GM23248 (cell line): ENCODE measurements around the gene RIOK3. TPM values are rescaled to one million over a fixed set of nuclear protein-coding genes. Genes with fewer than 3 reads are reported as not detected.

Source experiments
- DNase-seq: peaks from one replicate; pipeline ENCODE4 v3.0.0-alpha.2; 2015
- H2AFZ ChIP-seq: fragments of 200-600 bp; sonication (generic); 2 replicates; pipeline ENCODE4 v1.6.1; 2016; ENCODE audit warnings: antibody characterized with exemption
- H3F3A ChIP-seq: fragments of 200-600 bp; sonication (generic); 2 replicates; pipeline ENCODE4 v1.6.1; 2016; ENCODE audit warnings: mild to moderate bottlenecking, antibody characterized with exemption, mixed run types; ENCODE audit not compliant: insufficient read depth
- H3K27ac ChIP-seq: fragments of 200-600 bp; sonication (generic); 2 replicates; pipeline ENCODE4 v1.5.1; 2016; ENCODE audit warnings: mild to moderate bottlenecking
- H3K27me3 ChIP-seq: fragments of 200-600 bp; sonication (generic); replicated peaks from 2 replicates; pipeline ENCODE4 v1.6.1; 2016; ENCODE audit warnings: mild to moderate bottlenecking; ENCODE audit not compliant: insufficient read depth
- H3K36me3 ChIP-seq: fragments of 200-600 bp; sonication (generic); 2 replicates; pipeline ENCODE4 v1.6.1; 2016; ENCODE audit warnings: low read depth, mild to moderate bottlenecking
- H3K4me1 ChIP-seq: fragments of 200-600 bp; sonication (generic); 2 replicates; pipeline ENCODE4 v1.6.1; 2016; ENCODE audit warnings: mild to moderate bottlenecking; ENCODE audit not compliant: insufficient read depth
- H3K4me2 ChIP-seq: fragments of 200-600 bp; sonication (generic); one replicate; pipeline ENCODE4 v1.6.1; 2016; ENCODE audit warnings: mild to moderate bottlenecking; ENCODE audit not compliant: unreplicated experiment
- H3K4me3 ChIP-seq: fragments of 200-600 bp; sonication (generic); 2 replicates; pipeline ENCODE4 v1.5.1; 2016; ENCODE audit warnings: mild to moderate bottlenecking
- H3K79me2 ChIP-seq: fragments of 200-600 bp; sonication (generic); 2 replicates; pipeline ENCODE4 v1.6.1; 2016; ENCODE audit warnings: mild to moderate bottlenecking; ENCODE audit not compliant: insufficient read depth
- H3K9ac ChIP-seq: fragments of 200-600 bp; sonication (generic); 2 replicates; pipeline ENCODE4 v1.6.1; 2016; ENCODE audit warnings: mild to moderate bottlenecking
- H3K9me2 ChIP-seq: fragments of 200-600 bp; sonication (generic); 2 replicates; pipeline ENCODE4 v1.6.1; 2016; ENCODE audit warnings: mixed run types, mild to moderate bottlenecking, moderate library complexity; ENCODE audit not compliant: insufficient read depth
- H3K9me3 ChIP-seq: fragments of 200-600 bp; sonication (generic); one replicate; pipeline ENCODE4 v1.6.1; 2017; ENCODE audit warnings: low read depth
- H4K20me1 ChIP-seq: fragments of 200-600 bp; sonication (generic); 2 replicates; pipeline ENCODE4 v1.6.0; 2016; ENCODE audit not compliant: insufficient read depth
- EZH2 ChIP-seq: fragments of 200-600 bp; sonication (generic); IDR thresholded peaks from 2 replicates; pipeline ENCODE4 v1.6.1; 2018; ENCODE audit warnings: antibody characterized with exemption, mild to moderate bottlenecking; ENCODE audit not compliant: insufficient read depth, poor library complexity, severe bottlenecking
- EZH2phosphoT487 ChIP-seq: fragments of 200-600 bp; sonication (generic); IDR thresholded peaks from 2 replicates; pipeline ENCODE4 v1.6.1; 2018; ENCODE audit warnings: antibody characterized with exemption, moderate library complexity, mild to moderate bottlenecking, low read depth; ENCODE audit not compliant: insufficient read depth
- WGBS, 2 experiments: methylation state at CpG; one replicate each; pipeline ENCODE4 v1.1.6; 2015 to 2017; ENCODE audit warnings: low lambda C conversion rate in 2 of 2, low coverage in 1 of 2; ENCODE audit errors: missing lambda C conversion rate in 2 of 2; 5-methylcytosine and 5-hydroxymethylcytosine counted together
- in situ Hi-C: fragments of 300-500 bp; cut with MboI; formaldehyde crosslinking; loops from 2 replicates; pipeline ENCODE4 v1.15.0; 2020
- polyA plus RNA-seq: library from polyadenylated mRNA; unstranded; fragments of >200 nt; fragmentation: Nextera tagmentation; extraction: Ambion mirVana; gene quantifications from 2 replicates; pipeline ENCODE4 v1.2.1, GENCODE V29; 2016
- total RNA-seq: library from RNA; depleted of rRNA; stranded (reverse); fragments of >200 nt; shearing (Covaris generic); gene quantifications from 2 replicates; pipeline ENCODE4 v1.2.3, GENCODE V29; 2014

RIOK3 gene
- total and polyA plus RNA-seq, 2 experiments from 2014 or later = 81.8 to 89.3 TPM

GRCh38 chr18:23440131-23440530, 13.0 kb upstream of the RIOK3 start:
- Histone ChIP-seq H3K4me3 (no peak overlapping the region), H3K4me1 (peaks cover 13% of the 10 kb centered on the region; the same call in 1 of the 2 replicates), H2AFZ (no peak overlapping the region), H3K79me2 (peaks cover 6% of the 10 kb centered on the region), H4K20me1 (no peaks in the 10 kb centered on the region), H3K9me2 (no peaks in the 10 kb centered on the region), H3F3A (no peaks in the 10 kb centered on the region), H3K27me3 (no peaks in the 10 kb centered on the region), H3K36me3 (no peaks in the 10 kb centered on the region), H3K4me2 (no peak overlapping the region), H3K9me3 (no peaks in the 10 kb centered on the region), H3K9ac (no peak overlapping the region), H3K27ac (no peak overlapping the region)
- WGBS, 2 experiments = 53 to 54% methylated on average over 4 of the region's 4 CpGs
- DNase-seq = no peak
- no peak for TF ChIP-seq EZH2phosphoT487
- no peak for TF ChIP-seq EZH2
- in situ Hi-C loops = no loop called here

DNA sequence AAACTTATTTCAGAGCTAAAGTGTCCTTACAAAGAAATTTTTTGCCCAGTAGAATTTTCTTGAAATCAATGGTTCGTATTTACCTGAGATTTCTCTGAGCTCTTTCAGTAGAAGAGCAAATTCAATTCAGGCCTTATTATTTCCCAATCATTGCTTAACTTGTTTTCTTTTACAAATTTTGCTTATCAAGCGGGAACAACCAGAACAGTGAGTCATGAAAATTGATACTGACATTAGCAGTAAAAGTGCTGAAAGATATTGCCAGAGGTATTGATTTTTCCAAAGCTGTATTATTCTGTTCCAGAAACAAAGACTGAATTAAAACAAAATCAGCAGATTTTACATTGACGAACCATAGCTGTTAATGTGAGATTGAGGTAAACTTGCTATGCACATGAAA, 10.1 kb upstream of the RIOK3 start:
- no peaks in the 10 kb centered on the region for H3K36me3 ChIP-seq
- no peak overlapping the region for H2AFZ ChIP-seq
- H3K4me3 ChIP-seq = no peak overlapping the region
- TF ChIP-seq EZH2 (no peak), EZH2phosphoT487 (no peak)
- in situ Hi-C loops = no loop called here
- no peak for DNase-seq
- 0 out of 2 replicates have a peak, but pooled peaks cover 5% of the 10 kb centered on the region for H3K4me1 ChIP-seq
- no peak overlapping the region for H3K4me2 ChIP-seq
- no peak overlapping the region for H3K27ac ChIP-seq
- 92% methylated on average over 3 of the region's 3 CpGs for WGBS, 2 experiments
- no peaks in the 10 kb centered on the region for H4K20me1 ChIP-seq
- H3F3A ChIP-seq = no peaks in the 10 kb centered on the region
- H3K9me3 ChIP-seq = no peaks in the 10 kb centered on the region
- no peaks in the 10 kb centered on the region for H3K27me3 ChIP-seq
- H3K9me2 ChIP-seq = no peaks in the 10 kb centered on the region
- H3K79me2 ChIP-seq = no peaks in the 10 kb centered on the region
- H3K9ac ChIP-seq = no peak overlapping the region

GRCh38 chr18:23448291-23448690, 4.8 kb upstream of the RIOK3 start:
- Histone ChIP-seq H3K36me3 (no peaks in the 10 kb centered on the region), H3K27me3 (no peaks in the 10 kb centered on the region), H3K27ac (no peak overlapping the region), H3K9ac (no peak overlapping the region), H2AFZ (no peak overlapping the region), H4K20me1 (no peaks in the 10 kb centered on the region), H3K9me3 (no peaks in the 10 kb centered on the region), H3K9me2 (no peaks in the 10 kb centered on the region), H3K79me2 (peaks cover 3% of the 10 kb centered on the region), H3K4me2 (no peak overlapping the region), H3K4me1 (peaks cover 9% of the 10 kb centered on the region; the same call in 1 of the 2 replicates), H3F3A (peaks cover 11% of the 10 kb centered on the region), H3K4me3 (no peak overlapping the region)
- in situ Hi-C loops = no loop called here
- 55 to 69% methylated on average over 1 of the region's 1 CpG for WGBS, 2 experiments
- TF ChIP-seq EZH2 (no peak), EZH2phosphoT487 (no peak)
- no peak for DNase-seq

DNA sequence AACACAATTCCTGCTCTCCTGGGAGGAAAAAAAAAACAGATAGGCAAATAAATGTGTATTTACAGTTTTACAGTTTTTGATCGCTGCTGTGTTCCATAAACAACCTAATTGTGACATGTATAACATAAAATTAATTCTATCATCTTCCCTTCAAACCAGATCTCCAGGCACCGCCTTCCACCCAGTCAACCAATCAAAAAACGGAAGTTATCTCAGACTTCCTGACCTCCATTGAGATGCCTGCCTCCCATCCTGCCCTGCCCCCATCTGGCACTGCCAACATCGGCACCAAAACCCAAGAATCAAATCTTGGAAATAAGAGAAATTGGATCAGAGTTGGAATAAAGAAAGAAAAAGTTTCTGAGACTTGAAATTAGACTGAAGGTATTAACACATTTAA, 3.1 kb upstream of the RIOK3 start:
- H3K9ac ChIP-seq = no peak overlapping the region
- in situ Hi-C loops = no loop called here
- H3K9me2 ChIP-seq = no peaks in the 10 kb centered on the region
- 65 to 69% methylated on average over 4 of the region's 4 CpGs for WGBS, 2 experiments
- no peak overlapping the region for H2AFZ ChIP-seq
- no peaks in the 10 kb centered on the region for H3K9me3 ChIP-seq
- no peak overlapping the region for H3K4me3 ChIP-seq
- H3K36me3 ChIP-seq = no peaks in the 10 kb centered on the region
- no peaks in the 10 kb centered on the region for H4K20me1 ChIP-seq
- TF ChIP-seq EZH2phosphoT487 (no peak), EZH2 (no peak)
- H3K4me1 ChIP-seq = peaks cover 13% of the 10 kb centered on the region
- H3K27me3 ChIP-seq = no peaks in the 10 kb centered on the region
- no peak overlapping the region for H3K4me2 ChIP-seq
- peaks cover 25% of the 10 kb centered on the region for H3F3A ChIP-seq
- peaks cover 20% of the 10 kb centered on the region for H3K79me2 ChIP-seq
- no peak overlapping the region for H3K27ac ChIP-seq
- DNase-seq = no peak

DNA sequence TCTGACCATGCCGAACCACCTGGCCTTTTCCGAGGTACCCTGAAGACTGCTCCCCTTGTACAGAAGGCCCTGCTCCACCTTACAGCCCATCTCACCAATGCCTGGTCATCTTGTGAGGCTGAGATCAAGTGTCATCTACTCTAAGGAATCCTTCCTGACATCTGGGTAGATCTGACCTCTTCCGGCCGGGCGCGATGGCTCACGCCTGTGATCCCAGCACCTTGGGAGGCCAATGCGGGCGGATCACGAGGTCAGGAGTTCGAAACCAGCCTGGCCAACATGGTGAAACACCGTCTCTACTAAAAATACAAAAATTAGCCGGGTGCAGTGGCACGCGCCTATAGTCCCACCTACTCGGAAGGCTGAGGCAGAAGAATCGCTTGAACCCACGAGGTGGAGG, 2.1 kb upstream of the RIOK3 start:
- Histone ChIP-seq H3F3A (peaks cover 25% of the 10 kb centered on the region), H3K36me3 (no peaks in the 10 kb centered on the region; the same call in 1 of the 2 replicates), H3K9ac (no peak overlapping the region), H3K4me1 (peaks cover 15% of the 10 kb centered on the region), H3K9me3 (no peaks in the 10 kb centered on the region), H3K4me2 (no peak overlapping the region), H3K79me2 (peaks cover 30% of the 10 kb centered on the region), H3K9me2 (no peaks in the 10 kb centered on the region), H3K27me3 (no peaks in the 10 kb centered on the region), H3K4me3 (no peak overlapping the region), H3K27ac (no peak overlapping the region), H4K20me1 (peaks cover 3% of the 10 kb centered on the region; the same call in 1 of the 2 replicates), H2AFZ (peak overlapping the region; percentile 95; the same call in 1 of the 2 replicates)
- no peak for TF ChIP-seq EZH2
- TF ChIP-seq EZH2phosphoT487 = no peak
- no peak for DNase-seq
- in situ Hi-C loops = no loop called here
- 96 to 97% methylated on average over 14 to 18 of the region's 18 CpGs for WGBS, 2 experiments
